HG02973 (cell line): ENCODE data around the gene ZCCHC2.

Experiments
- ATAC-seq: cut with Tn5 transposase; IDR thresholded peaks from one replicate; pipeline ENCODE4 v1.9.1; 2021; ENCODE audit warnings: moderate library complexity; ENCODE audit not compliant: unreplicated experiment

Gene ZCCHC2

DNA sequence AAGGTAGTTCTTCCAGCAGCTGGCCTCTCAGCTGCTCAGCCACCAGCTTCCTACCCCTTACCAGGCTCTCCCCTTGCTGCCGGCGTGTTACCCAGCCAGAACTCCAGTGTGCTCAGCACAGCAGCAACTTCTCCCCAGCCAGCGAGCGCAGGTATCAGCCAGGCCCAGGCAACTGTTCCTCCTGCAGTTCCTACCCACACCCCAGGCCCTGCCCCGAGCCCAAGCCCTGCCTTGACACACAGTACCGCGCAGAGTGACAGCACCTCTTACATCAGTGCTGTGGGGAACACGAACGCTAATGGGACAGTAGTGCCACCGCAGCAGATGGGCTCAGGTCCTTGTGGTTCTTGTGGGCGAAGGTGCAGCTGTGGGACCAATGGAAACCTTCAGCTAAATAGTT lies 52.0 kb downstream of the ZCCHC2 start:
- ATAC-seq, result no peak

DNA sequence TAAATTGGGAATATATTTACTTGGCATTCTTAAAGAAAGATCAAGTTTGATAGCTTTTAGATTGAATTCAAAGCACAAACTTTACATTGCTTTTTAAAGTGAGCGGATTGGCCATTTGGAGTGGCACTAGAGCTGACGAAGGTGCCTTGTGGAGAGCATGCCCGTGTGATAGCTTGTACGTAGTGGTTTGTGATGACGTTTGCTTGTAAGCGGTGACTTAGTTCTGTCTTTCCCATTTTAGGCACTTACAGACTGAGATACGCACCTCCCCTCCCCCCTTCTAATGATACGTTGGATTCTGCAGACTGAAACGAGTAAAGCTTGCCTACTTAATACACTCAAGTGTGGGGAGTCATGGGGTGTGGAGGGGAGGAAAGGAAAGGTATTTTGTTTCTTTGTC lies 53.4 kb downstream of the ZCCHC2 start:
- ATAC-seq, result no peak

DNA sequence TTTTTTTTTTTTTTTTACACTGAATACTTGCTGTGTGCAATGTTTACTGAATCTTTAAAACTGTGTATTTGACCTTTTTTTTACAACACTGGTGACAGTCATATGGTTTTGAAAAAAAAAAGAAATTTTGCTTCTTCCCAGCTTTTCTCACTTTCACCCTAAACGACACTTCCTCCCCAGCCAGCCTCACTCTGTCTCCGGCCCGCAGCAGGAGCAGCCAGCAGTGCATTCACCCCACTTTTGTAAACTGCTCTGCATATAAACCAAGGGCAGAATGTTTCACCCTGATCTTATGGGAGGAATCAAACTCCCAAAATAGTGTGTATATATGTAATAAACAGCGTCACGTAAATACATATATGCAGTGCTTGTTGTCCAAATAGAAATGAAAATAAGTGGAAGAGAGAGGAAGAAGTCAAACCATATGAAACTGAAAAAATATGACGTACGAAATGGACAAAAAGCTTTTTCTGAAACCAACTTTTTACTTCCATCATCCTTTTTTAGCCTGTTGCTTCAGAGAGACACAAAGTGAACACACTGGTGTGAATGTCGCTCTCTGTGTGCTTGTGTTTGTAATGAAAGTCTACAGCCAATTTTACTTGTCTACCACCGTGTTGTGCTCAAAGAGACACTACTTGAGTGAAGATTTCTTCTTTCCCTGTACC lies 54.2 kb downstream of the ZCCHC2 start:
- ATAC-seq, result no peak

DNA sequence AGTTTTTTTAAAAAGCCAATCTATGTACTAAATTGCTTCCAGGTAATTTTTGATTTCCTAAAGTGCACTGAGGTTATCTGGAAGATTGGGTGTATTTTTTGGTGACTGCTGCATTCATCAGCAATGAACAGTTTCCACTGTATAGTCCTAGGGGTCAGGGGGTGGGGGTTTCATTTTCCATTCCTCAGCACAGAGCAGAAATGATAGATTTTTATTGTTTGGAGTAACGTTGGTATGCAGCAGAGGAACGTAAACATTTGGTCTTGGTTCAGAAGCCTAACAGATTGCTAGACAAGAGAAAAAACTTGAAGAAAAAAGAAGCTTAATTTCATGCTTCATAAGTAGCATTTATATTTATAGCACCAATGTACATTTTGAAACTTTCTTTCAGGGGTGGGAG lies 54.9 kb downstream of the ZCCHC2 start:
- no peak for ATAC-seq

DNA sequence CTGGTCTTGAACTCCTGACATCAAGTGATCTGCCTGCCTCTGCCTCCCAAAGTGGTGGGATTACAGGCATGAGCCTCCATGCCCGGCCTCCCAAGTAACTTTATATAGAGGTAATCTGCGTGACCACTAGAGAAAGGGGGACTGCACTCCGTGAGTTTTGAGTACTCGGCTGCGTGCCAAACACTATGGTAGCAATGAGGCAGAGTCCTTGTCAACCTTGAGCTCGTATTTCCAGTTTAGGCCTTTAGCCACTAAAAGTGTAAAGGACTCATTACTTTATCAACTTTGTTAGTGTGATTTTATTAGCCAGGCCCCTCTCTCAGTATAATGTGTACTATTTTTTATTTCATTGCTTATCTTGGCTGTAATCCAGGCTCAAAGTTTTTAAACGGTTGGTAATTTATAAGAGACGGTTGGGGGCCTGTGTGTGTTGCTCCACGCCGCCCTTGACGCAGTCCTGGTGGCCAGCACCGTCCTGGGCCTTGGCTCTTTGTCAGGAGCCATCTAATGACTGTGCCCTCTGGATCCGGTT lies 56.2 kb downstream of the ZCCHC2 start:
- no peak for ATAC-seq

DNA sequence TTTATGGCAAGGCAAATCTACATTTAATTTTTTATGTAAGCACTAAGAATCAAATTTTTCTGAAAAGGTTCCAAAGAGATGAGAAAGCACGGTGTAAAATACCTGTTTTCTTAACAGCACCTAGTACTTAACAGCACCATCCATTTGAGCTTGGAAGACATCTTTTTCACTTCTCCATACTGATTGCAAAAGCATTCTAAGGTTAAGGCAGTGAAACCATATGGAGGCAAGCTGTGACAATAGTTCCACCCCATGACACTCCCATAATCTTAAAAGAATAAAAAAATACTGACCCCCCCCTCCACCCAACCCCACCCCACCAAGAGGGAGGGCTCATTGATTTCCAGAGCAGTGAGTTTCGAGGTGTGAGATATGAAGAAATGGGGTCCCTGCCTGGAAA lies 60.6 kb downstream of the ZCCHC2 start:
- ATAC-seq, result no peak

DNA sequence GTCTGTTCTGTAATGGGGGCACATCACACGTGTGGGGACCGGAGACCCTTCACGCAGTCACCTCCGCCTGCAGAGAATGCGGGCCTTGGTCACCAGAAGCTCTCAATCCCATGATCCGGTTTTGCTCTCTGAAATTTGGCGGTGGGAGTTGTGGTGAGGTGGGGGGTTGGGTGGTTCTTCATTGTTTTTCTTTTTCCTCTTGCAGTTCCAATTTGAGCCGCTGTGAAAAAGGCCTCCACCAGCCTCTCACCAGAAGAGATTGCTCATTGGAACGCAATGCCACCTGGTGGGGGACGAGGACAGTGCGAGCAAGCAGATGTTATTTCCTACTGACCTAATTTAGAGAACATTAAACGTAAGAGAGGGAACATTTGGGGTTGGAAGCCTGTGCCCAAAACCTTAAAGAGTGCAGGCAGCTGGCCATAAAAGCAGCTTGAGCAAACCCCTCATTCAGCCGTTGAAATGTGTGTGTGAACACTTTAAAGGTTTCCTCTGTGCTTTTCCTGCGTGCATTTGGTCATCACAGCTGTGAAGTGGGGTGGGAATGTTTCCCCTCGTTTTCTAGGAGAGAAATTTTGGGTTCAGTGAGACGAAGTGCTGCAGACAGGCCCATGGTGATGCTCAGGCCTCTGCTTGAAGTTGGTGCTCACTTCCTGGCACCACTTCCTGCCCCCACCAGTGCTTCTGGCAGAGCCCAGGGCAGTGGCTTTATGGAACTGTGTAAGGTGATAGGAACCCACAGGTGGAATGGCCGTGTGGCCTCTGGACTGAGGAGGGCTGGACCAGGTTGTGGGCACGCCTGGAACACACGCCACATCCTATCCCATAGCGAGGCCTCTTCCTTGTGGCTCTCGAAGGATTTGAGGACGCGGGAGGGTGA lies 61.7 kb downstream of the ZCCHC2 start:
- ATAC-seq, result peak; percentile 92

DNA sequence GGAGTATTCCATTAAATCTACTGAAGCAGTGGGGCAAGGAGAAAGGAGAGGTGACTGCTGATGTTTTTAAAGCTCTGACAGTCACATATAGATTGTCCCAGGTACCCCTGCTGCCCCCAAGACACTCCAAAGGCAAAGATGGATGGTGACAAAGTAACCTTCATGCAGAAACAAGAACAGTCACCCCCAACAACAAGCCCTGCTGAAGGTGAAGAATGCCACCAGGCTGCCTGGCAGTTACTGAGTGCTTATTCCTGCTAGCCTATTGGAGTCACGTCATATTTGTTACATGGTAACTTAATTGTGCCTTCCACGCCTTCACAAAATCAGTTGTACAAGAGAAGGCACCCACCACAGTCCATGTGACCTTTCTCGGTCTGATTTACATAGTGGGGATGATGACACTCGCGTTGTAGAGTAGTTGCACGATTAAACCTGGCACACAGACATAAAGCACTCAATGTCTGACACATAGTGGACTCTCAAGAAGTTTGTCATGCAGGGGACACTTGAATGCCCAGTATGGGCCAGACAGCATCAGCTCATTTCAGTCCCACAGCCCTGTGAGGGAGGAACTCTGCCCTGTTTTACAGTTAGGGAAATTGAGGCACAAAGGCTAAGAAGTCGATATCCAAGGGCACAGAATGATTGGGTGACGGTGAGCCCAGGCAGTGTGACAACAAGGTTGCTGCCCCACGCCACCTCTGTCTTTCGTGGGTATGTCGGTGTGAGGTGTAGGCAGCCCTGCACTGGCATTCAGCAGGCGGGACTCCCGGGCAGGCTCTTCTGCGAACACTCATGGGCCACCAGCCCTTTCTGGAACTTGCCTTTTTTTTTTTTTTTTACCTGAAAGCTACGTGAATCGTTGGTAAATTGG lies 62.7 kb downstream of the ZCCHC2 start:
- peak; percentile 18 for ATAC-seq

DNA sequence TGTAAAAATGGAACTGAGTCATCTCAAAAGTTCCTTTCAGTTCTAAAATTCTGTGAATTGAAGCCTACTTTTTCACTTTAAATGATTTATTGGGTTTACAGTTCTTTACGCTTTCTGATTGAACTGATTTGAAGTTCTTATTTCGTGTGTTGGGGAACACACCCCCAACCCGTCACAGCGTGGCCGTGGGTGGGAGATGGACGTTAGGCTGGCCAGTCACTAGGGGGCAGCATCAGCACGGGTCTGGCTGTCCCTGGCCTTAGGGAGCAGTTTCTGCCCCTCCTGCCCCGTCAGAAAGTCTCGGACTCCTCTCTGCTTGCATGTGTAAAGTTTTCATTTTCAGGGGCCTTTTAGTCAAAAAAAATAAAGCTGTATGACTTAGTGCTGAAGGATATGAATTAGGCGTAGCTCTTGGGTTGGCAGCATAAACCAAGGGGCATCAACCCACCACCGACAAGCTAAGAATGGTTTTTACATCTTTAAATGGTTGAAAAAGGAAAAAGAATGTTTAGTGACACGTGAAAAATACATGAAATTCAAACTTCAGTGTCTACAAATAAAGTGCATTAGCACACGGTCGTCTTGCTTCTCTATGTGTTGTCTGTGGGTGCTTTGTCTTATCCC lies 63.4 kb downstream of the ZCCHC2 start:
- peak; percentile 53 for ATAC-seq

DNA sequence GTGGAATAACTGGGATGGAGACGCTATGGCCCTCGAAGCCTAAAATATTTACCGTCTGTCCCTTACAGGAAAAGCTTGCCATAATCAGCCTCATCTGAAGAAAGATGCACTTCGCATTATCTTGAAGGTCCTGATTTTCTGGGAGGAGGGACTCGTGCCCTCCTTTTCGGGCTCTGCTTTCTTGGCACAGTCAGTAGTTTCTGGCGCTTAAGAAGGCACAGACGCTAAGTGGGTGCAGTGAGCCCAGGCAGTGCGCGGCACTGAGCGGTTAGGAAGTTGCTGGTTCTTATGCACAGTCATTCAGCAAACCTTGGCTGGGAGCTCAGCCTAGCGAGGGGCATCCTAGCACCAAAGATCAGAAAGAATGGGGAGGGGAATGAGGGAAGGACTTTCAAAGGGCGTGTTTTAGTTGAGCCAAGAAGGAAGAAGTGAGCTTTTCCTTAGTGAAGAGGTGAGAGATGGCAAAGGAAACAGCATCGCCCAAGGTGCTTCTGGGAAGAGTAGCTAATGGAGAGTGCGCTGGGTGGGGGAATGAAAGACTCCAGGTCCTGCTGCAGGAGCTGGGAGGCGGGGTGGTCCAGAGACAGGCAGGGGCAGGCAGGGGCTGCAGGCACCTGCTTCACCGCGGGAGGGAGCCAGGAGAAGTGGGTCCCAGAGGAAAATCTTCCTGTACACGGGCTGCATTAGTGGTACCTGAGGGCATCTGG lies 64.1 kb downstream of the ZCCHC2 start:
- ATAC-seq, result no peak

DNA sequence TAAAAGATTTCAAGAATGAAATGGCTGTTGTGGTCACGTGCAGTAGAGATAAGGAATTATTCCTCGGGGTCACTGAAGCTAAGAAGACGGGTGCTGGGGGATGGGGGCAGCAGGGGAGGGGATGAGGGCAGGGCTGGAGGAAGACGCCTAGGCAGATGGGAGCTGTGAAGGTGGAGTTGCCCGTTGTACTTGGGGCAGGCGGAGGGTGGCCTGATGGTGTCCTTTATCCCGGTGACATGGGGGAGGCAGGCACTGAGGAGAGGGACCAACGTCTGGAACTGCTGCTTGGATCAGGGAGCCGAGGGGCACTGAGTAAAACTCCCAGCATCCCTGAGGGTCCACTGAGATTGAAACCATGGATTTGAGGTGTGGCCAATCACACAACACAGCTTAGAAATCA lies 64.9 kb downstream of the ZCCHC2 start:
- no peak for ATAC-seq

DNA sequence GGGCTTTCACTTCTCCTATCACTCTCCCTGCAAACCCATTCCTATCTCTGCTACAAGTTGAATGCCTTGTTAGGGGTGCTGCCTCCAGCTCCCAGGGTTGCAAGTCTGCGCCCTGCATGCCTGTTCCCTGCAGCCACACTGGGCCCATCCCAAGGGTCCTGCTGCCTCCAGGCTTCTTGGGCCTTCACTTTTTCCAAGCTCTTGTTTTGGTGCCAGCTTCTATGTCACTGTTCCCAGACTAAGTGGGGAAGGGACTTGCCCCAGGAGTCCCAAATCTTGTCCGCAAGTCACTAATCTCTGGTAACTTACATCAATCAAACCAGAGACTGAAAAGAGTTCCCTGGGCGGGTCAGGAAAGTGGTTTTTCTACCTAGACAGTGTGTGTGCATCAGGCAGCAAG lies 65.4 kb downstream of the ZCCHC2 start:
- ATAC-seq, result no peak

DNA sequence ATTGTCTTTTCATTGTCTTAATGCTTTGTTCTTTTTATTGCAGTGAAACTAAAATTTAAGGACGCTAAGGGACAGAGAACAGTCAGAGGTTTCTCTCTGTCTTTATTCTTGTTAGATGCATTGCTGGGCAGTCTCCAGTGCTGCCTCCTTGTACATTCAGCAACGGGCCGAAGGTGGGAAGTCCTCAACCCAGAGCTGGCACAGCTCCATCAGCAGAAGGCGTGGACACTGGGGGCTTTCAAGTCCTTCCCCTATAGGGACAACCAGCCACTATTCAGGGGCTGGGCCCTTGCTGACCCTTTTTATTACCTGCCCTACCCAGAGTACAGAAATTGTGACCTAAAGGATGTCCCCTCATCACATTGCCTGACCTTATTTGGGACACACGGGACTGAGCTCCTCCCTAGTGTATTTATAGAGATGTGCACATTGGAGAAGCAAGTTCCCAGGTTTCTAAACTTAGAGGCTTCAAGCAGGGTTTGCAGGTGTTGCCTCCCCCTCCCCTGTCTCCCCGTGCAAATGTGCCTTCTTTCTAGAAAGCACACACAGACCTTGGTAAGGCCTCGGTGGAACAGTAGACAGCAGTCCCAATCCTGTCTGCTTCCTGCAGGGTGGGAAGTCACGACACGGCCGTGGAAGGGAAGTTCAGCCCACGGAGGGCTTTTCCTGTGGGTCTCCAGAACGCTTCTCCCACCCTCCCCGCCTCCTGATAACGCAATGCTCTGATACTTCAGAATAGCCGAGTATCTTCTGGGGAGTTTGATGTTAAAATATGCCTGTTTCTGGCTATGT lies 68.2 kb downstream of the ZCCHC2 start:
- ATAC-seq, result no peak

DNA sequence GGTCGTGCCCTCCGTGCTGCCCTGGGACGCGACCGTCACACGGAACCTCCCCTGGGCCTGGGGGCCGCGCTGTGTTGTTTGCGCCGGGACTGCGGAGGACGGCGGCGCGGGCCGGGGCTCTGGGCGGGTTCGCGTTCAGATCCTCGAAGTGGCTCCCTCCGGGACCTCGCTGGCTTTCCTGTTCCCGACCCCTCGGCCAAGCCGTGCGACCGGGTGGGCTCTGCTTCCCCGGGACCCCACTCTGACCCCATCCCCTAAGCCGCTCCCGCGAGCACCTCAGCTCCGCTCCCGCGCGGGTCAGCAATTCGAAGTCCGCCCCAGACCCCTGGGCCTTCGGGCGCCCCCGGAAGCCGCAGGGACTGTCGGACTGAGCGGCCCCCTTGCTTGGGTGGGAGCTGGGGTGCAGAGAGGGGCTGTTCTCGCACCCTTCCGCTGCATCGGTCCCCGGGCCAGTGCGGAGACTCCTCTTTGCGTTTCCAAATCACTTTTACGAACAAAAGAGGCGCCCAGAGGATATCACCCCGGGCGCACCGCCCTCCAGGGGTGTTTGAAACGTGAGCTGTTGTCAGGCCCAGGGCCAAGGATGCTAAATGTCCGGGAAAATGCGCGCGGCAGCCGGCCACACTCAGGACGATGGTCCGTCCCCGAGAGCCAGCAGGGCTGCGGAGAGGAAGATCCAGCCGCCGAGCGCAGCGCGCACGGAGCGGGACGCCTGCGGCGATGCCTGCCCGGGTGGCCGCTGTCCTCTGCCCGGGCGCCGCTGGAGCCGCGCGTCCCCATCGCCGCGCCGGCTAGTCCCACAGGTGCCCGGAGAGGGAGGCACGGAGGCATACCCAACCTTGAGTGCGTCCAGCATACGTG lies 73.5 kb downstream of the ZCCHC2 start:
- ATAC-seq, result no peak

DNA sequence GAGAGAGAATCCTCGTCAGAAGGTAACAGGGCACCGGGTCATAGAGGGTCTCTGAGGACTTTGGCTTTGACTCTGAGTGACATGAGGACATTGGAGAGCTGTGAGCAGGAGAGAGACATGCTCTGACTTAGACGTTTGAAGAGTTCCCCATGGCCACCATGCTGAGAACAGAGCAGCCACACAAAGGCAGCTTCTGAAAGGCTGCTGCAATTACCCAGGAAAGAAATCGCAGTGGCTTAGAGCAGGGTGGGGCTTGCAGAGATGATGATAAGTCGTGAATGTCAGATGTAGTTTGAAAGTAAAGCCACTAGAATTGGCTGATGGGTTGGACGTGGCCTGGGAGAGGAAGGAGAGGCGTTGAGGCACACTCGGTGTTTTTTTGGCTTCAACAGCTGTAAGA lies 79.0 kb downstream of the ZCCHC2 start:
- ATAC-seq, result no peak

DNA sequence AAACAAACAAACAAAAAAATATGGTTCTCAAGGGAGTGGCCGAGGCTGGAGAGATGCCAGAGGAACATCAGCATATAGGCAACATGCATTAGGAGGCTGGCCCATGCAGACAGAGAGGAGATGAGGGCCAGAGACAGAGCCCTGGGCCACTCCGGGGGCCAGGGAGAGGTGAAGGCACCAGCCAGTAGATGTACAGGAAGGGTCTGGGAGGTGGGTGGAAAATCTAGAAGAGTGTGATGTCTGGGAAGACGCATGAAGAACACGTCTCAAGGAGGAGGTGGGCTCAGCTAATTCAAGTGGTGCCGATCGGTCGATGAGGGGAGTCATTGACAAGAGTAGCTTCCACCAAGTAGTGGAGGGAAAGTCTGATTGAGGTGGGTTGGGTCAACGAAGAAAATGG lies 79.9 kb downstream of the ZCCHC2 start:
- no peak for ATAC-seq

DNA sequence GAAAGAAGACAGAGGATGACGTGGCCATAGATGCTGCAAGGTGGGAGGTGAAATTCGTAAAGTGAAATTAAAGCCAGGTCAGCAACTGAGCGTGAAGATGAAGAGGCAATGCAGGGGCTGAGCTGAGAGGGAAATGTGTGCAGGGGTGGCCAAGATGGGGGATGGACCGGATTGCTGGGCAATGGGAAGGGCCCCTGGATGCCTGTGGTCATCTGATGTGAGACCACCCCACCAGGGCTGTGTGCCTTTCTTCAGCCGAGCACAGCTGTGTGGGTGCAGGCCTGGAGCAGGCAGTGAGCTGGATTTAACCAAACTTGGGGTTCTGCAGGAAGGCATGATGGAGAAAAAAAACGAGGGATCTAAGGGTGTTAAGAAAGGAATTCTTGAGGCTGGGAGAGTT lies 80.4 kb downstream of the ZCCHC2 start:
- ATAC-seq, result no peak

DNA sequence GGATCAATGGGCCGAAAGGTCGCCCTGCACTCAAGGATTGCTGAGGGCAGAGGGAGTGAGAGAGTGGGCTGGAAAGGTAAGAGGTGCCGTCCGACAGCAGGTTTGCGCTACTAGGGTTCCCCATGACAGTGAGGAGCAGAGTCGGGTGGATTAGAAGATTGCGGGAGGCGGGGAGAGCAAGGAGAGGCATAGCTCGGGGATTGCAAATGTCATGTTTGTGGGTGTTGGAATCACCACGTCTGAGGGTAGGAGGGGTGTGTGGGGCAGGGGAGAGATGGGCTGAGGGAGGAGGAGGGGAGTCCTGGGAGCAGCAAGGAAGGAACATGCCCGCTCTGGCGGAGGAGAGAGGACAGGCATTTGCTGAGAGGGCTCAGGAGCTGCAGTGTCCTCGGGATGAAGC lies 81.2 kb downstream of the ZCCHC2 start:
- ATAC-seq, result no peak
